Endothelial cell of umbilical vein (primary cell): ENCODE measurements around the gene FAR1.

ENCODE experiments used
- EZH2 ChIP-seq: IDR thresholded peaks from 2 replicates; pipeline ENCODE4 v1.6.1; 2012; ENCODE audit warnings: borderline replicate concordance, low read depth, mild to moderate bottlenecking, moderate library complexity, low read length, inconsistent platforms; ENCODE audit not compliant: severe bottlenecking
- GATA2 ChIP-seq: IDR thresholded peaks from 2 replicates; pipeline ENCODE4 v1.7.0; 2011; ENCODE audit warnings: low read depth, mild to moderate bottlenecking, moderate library complexity, mixed read lengths, low read length; ENCODE audit not compliant: insufficient read length, insufficient read depth
- MAX ChIP-seq: IDR thresholded peaks from 2 replicates; pipeline ENCODE4 v1.6.1; 2011; ENCODE audit not compliant: insufficient read depth, insufficient read length
- MYC ChIP-seq: IDR thresholded peaks from one replicate; pipeline ENCODE4 v1.6.1; 2011; ENCODE audit warnings: mild to moderate bottlenecking, low read depth, low read length
- POLR2A ChIP-seq: IDR thresholded peaks from 2 replicates; pipeline ENCODE4 v1.6.1; 2012; ENCODE audit warnings: low read depth, mild to moderate bottlenecking, control low read depth, low read length
- POLR2AphosphoS5 ChIP-seq: IDR thresholded peaks from 2 replicates; pipeline ENCODE4 v1.6.1; 2012; ENCODE audit warnings: low read depth, mild to moderate bottlenecking, control low read depth, low read length, moderate library complexity; ENCODE audit not compliant: insufficient read depth
- TF ChIP-seq, protein P1 (sequence below), 2 donors: IDR thresholded peaks; 1 replicate in 1 of 2; 2 replicates in 1 of 2; pipeline ENCODE4 v1.5.1; 2011; ENCODE audit warnings: low read length in 2 of 2, mild to moderate bottlenecking in 2 of 2, moderate library complexity in 2 of 2, control low read depth in 1 of 2, inconsistent platforms in 1 of 2, low read depth in 1 of 2; ENCODE audit not compliant: insufficient read depth in 1 of 2; ENCODE audit errors: extremely low read depth in 1 of 2

GRCh38 chr11:13698132-13698531 is 29.7 kb downstream of the FAR1 start:
- TF ChIP-seq, protein P1, sequence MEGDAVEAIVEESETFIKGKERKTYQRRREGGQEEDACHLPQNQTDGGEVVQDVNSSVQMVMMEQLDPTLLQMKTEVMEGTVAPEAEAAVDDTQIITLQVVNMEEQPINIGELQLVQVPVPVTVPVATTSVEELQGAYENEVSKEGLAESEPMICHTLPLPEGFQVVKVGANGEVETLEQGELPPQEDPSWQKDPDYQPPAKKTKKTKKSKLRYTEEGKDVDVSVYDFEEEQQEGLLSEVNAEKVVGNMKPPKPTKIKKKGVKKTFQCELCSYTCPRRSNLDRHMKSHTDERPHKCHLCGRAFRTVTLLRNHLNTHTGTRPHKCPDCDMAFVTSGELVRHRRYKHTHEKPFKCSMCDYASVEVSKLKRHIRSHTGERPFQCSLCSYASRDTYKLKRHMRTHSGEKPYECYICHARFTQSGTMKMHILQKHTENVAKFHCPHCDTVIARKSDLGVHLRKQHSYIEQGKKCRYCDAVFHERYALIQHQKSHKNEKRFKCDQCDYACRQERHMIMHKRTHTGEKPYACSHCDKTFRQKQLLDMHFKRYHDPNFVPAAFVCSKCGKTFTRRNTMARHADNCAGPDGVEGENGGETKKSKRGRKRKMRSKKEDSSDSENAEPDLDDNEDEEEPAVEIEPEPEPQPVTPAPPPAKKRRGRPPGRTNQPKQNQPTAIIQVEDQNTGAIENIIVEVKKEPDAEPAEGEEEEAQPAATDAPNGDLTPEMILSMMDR (IDR thresholded peaks at IDR 0.05; ENCODE audit: extremely low read depth in 1 of 2, insufficient read depth in 1 of 2, low read depth in 1 of 2, low read length in 2 of 2): no peak
- TF ChIP-seq POLR2A (no peak), GATA2 (peak; percentile 37), MAX (no peak), EZH2 (no peak), POLR2AphosphoS5 (no peak), MYC (no peak)
